Testis (tissue), 2 donors: ENCODE data around the gene TSPAN6.

Experiments used
- POLR2A ChIP-seq: fragments of 450-650 bp; IDR thresholded peaks from one replicate; pipeline ENCODE4 v1.6.1; 2017; ENCODE audit warnings: antibody characterized with exemption, mild to moderate bottlenecking, moderate library complexity
- TF ChIP-seq, protein P1 (sequence below), 3 experiments: fragments of 450-650 bp in 2 of 3; fragments of 200-600 bp in 1 of 3; sonication (generic) in 1 of 3; IDR thresholded peaks; one replicate each; pipeline ENCODE4 v1.5.1; 2016 to 2019; ENCODE audit warnings: antibody characterized with exemption in 3 of 3, mild to moderate bottlenecking in 2 of 3, moderate library complexity in 1 of 3

- TF ChIP-seq, protein P1, sequence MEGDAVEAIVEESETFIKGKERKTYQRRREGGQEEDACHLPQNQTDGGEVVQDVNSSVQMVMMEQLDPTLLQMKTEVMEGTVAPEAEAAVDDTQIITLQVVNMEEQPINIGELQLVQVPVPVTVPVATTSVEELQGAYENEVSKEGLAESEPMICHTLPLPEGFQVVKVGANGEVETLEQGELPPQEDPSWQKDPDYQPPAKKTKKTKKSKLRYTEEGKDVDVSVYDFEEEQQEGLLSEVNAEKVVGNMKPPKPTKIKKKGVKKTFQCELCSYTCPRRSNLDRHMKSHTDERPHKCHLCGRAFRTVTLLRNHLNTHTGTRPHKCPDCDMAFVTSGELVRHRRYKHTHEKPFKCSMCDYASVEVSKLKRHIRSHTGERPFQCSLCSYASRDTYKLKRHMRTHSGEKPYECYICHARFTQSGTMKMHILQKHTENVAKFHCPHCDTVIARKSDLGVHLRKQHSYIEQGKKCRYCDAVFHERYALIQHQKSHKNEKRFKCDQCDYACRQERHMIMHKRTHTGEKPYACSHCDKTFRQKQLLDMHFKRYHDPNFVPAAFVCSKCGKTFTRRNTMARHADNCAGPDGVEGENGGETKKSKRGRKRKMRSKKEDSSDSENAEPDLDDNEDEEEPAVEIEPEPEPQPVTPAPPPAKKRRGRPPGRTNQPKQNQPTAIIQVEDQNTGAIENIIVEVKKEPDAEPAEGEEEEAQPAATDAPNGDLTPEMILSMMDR (IDR thresholded peaks at IDR 0.05) = no peak
- no peak for TF ChIP-seq POLR2A
Measured at GRCh38 chrX:100591256-100592051, 45.2 kb downstream of the TSPAN6 start.
